HT1080 (cell line): ENCODE measurements around the gene ZNF408. TPM values are rescaled to one million over a fixed set of nuclear protein-coding genes. Genes with fewer than 3 reads are reported as not detected.

ENCODE experiments used
- DNase-seq: peaks from one replicate; pipeline ENCODE4 v3.0.0-alpha.2; 2015; ENCODE audit warnings: low read depth
- total RNA-seq: library from RNA; depleted of rRNA; stranded (reverse); fragments of >200 nt; shearing (Covaris generic); gene quantifications from 2 replicates; pipeline ENCODE4 v1.2.3, GENCODE V29; 2014

Gene ZNF408
- total RNA-seq, 1 experiment from 2014 or later, result 11.5 TPM

DNA sequence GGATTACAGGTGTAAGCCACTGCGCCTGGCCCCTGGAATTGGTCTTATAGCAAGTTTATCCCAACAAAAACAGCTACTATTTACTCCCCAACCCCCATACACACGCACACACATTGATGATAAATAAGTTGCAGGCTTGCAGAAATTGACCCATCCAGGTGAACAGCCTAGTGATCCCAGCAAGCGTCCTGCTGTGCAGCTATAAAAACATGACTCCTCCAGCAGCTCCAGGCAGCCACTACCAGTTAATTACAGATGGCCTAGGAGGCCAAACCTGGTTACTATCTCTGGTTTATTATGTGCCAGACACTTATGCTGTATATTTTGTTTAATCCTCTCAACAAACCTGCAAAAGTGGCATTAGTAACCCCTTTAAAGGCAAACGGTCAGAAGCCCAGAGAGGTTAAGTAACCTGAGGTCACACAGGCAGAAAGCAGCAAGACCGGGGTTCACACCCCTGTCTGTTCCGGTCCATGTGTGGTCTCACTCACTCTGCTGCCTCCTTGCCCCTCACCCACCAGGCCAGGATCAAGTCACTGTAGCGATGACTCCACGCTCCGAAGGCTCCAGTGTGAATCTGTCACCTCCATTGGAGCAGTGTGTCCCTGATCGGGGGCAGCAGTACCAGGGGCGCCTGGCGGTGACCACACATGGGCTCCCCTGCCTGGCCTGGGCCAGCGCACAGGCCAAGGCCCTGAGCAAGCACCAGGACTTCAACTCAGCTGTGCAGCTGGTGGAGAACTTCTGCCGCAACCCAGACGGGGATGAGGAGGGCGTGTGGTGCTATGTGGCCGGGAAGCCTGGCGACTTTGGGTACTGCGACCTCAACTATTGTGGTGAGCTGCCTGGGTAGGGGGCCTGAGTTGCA, 24.7 kb downstream of the ZNF408 start:
- no peak for DNase-seq

DNA sequence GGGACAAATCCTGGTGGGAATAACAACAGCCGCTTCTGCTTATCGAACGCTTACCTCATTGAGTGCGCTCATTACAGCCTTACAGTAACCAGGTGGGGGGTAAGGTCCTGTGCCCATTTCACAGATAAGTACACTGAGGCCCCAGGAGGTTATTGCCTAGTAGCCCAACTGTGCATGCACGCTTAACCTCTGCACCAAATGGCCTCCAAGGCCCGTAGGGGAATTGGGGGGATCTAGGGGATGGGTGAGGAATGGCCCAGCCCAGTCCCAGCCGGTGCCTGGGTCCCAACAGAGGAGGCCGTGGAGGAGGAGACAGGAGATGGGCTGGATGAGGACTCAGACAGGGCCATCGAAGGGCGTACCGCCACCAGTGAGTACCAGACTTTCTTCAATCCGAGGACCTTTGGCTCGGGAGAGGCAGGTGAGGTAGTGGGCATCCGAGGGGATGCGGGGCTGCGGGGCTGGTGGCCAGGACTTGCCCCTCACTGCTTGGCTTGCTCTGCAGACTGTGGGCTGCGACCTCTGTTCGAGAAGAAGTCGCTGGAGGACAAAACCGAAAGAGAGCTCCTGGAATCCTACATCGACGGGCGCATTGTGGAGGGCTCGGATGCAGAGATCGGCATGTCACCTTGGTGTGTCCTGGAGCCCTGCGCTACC, 25.5 kb downstream of the ZNF408 start:
- DNase-seq, result no peak

DNA sequence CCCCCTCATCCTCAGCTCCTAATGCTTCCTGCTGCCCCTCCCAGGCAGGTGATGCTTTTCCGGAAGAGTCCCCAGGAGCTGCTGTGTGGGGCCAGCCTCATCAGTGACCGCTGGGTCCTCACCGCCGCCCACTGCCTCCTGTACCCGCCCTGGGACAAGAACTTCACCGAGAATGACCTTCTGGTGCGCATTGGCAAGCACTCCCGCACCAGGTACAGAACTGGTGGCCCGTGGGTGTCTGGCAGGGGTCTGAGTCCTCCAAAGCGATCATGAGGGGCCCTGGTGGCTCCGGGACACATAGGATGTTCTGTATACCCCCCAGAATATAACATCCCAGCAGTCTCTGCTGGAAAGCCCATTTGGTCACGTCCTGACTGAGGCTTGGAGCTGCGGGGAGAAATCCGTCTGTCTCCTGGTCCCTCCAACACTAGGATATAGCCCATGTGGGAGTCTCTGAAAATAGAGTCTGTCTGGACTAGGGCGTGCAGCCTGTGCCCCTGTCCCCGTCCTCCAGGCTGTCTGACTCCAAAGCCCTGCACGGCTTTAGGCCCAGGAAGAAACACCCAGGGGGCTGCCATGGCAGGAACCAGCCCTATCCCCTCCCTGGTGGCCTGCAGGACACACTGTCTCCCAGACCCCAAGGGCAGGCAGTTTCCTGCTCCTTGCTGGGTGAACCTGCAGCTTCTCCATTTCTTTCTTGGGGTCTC, 27.3 kb downstream of the ZNF408 start:
- DNase-seq, result no peak

DNA sequence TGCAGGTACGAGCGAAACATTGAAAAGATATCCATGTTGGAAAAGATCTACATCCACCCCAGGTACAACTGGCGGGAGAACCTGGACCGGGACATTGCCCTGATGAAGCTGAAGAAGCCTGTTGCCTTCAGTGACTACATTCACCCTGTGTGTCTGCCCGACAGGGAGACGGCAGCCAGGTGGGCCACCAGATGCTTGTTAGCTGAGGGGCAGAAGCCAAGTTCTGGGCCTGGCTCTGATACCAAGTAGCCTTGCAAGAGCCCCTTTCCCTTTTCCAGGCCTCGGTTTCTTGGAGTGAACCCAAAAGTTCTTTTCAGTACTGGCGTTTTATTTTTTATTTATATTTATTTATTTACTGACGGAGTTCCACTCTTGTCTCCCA, 27.8 kb downstream of the ZNF408 start:
- no peak for DNase-seq

DNA sequence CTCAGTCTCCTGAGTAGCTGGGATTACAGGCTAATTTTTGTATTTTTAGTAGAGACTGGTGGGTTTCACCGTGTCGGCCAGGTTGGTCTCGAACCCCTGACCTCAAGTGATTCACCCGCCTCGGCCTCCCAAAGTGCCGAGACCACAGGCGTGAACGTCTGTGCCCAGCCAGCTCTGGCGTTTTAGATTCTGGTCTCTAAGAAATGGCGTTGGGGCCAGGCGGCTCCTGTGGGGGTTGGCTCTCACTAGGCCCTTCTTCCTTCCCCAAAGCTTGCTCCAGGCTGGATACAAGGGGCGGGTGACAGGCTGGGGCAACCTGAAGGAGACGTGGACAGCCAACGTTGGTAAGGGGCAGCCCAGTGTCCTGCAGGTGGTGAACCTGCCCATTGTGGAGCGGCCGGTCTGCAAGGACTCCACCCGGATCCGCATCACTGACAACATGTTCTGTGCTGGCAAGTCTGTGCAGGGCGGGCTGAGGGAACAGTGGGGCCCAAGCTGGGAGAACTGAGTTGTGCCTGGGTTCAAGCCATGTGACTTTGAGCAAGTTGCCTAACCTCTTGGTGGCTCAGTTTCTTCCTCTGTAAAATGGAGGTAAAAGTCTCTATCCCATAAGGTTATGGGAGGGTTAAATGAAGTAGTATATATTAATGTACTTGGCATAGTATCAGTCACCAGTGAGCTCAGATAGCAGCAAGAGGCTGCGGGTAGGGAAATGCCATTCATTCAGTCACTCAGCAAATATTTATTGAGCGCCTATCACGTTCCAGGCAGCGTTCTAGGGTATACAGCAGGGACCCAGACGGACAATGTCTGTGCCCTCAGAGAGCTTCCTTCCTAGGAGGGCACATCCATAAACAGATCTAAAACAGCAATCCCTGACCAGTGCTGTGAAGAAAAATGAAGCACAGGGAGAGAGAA, 28.5 kb downstream of the ZNF408 start:
- no peak for DNase-seq

DNA sequence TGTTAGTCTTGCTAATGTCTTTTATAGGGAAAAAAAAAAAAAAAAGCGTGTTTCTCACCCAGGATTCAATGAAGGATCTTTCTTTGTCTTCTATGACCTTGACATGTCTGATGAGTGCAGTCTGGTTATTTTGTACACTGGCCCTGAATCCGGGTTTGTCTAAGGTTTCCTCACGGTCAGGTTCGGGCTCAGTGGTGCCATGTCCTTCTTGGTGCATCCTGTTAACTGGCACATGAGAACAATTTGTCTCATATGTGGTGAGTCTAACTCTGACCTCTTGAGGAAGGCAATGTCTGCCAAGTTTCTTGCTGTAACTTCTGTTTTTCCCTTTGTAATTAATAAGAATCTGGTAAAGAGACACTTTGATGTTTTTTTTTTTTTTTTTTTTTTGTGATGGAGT, 30.7 kb downstream of the ZNF408 start:
- no peak for DNase-seq

DNA sequence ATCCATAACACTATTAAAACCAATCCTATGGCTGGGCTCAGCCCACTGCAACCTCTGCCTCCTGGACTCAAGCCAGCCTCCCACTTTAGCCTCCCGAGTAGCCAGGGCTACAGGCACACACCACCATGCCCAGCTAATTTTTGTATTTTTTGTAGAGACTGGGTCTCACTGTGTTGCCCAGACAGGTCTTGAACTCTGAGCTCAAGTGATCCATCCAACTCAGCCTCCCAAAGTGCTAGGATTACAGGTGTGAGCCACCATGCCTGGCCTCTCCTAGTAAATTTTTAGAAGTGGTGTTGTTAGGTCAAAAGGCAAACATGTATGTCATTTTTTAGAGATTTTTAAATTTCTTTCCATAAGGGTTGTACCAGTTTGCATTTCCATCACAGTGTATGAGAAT, 32.4 kb downstream of the ZNF408 start:
- DNase-seq, result no peak

DNA sequence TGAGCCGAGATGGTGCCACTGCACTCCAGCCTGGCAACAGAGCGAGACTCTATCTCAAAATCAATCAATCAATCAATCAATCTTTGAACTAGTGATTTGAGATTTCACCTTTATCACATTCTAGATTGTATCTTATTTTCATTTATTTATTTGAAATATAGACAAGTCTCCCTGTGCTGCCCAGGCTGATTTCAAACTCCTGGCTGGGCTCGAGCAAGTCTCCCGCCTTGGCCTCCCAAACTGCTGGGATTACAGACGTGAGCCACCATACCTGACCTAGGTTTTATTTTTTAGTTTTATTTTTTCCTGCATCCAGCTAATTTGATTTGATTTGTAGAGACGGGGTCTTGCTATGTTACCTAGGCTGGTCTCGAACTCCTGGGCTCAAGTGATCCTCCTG, 35.3 kb downstream of the ZNF408 start:
- no peak for DNase-seq

DNA sequence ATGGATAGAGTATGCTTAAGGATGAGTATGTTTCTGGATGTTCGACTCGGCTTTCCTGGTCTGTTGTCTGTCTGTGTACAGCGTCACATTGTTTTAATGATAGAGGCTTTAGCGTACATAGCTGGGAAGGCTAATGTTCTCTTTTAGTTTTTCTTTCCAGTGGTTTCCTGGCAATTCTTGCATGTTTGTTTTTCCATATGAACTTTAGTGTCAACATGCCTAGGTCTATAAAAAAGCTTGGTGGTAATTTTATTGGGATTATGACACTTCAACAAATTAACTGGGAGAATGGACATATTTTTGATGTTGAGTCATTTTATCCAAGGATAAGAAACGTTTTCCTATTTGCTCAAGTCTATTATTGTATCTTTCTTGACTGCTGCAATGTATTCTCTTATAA, 35.8 kb downstream of the ZNF408 start:
- no peak for DNase-seq

DNA sequence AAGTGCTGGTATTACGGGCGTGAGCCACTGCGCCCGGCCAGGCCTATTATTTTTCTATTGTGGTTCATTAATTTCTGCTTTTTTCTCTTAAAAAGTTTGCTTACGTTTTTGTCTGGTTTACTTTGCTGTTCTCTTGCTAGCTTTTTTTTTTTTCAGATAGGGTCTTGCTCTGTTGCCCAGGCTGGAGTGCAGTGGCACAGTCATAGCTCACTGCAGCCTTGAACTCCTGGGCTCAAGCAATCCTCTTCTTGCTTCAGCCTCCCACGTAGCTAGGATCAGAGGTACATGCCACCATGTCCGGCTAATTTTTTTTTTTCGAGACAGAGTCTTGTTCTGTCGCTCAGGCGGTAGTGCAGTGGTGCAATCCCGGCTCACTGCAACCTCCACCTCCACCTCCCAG, 36.9 kb downstream of the ZNF408 start:
- DNase-seq, result no peak

DNA sequence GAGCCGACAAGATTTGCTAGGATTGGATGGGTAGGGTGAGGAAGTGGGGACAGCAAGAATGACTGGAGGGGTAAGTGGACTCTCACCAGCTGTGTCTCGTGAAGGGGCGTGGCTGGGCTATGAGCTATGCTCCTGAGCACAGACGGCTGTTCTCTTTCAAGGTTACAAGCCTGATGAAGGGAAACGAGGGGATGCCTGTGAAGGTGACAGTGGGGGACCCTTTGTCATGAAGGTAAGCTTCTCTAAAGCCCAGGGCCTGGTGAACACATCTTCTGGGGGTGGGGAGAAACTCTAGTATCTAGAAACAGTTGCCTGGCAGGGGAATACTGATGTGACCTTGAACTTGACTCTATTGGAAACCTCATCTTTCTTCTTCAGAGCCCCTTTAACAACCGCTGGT, 38.1 kb downstream of the ZNF408 start:
- no peak for DNase-seq

DNA sequence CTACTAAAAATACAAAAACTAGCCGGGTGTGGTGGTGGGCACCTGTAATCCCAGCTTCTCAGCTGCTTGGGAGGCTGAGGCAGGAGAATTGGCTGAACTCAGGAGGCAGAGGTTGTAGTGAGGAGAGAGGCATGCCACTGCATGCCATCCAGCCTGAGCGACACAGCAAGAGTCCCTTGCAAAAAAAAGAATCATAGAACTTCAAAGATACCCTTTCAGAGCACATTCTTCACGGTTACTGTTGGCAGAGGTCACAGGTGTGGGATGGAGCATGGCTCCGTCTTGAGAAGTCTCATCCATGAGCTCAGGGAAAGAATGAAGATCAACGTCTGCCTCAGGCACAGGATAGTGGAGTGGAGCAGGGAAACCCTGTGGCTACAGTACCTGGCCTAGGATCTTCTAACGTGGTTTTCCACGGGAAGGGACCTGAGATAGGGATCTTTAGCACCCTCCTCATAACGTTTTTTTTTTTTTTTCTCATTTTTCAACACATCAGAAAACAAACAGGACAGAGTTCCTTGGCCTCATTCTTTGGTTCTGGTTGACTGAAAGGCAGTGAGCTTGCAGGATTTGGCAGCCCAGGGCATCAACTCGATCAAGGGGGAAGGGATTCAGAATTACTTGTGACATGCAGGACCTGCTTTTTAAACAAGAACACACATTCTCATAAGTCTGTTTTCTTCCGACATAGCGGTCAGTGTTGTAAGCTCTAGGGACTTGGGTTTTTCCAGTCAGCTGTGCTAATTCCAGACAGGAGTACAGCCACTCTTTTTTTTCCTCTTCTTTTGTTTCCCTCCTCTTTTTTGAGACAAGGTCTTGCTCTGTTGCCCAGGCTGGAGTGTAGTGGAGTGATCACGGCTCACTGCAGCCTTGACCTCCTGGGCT, 41.0 kb downstream of the ZNF408 start:
- no peak for DNase-seq

DNA sequence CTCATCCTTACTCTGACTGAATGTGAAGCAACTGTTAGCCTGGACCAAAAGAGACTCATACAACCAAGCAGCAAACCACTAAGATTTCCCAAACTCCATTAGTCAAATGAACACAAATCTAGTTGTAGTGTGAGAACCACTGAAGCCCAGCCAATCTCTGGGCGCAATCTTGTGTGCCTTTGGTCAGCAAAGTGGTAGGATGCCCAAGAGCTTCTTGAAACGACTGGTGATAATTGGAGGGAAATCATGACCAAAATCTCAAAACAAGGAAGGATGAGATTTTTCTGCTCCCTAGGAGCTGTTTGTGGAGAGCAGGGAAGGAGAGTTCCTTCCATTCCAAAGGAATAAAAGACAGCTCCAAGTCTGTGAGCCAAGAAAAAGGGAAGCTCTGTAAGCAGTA, 42.2 kb downstream of the ZNF408 start:
- no peak for DNase-seq

DNA sequence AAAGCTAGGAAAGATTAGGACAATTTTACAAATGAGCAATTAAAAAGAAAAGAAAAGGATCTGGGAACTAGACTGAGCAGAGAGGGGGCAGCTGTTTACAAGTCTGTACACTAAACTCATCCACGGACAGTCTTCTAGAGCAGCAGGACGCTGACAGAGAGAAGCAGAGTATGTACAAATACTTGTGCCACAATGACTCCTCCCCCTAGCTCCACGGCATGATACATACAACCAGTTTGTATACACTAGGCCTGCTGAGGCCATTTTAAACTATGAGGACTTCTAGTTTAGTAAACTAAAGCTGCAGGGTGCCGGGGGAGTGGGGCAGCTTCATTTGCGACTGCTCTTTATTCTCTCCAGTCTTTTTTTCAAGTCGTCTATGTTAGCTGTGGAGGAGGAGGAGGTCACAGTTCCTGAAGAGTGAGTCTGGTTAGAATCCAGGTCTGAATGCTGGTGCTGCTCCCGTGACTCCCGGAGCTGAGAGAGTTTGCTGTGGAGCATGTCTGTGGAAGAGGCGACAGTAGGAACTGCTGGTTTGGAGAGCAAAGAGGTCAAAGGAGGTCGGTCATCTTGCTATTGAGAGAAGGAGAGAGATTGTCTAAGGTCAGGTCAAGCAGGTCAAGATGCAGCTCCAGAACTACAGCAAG, 43.0 kb downstream of the ZNF408 start:
- DNase-seq, result no peak

DNA sequence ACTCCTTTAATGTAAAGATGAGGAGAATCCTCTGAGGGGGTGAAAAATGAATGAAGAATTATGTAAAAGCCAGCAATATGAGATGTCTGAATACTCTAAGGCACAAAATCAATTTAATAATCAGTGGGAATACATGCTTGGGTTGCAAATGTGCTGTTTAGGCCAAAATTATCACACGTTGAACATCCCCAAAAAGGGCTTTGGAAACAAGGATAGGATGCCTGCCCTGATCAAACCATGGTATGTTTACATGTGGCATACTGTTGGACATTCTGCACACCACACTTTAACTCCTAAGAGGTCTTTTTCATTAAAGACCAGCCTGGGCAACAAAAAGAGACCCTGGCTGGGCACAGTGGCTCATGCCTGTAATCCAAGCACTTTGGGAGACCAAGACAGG, 44.5 kb downstream of the ZNF408 start:
- no peak for DNase-seq

DNA sequence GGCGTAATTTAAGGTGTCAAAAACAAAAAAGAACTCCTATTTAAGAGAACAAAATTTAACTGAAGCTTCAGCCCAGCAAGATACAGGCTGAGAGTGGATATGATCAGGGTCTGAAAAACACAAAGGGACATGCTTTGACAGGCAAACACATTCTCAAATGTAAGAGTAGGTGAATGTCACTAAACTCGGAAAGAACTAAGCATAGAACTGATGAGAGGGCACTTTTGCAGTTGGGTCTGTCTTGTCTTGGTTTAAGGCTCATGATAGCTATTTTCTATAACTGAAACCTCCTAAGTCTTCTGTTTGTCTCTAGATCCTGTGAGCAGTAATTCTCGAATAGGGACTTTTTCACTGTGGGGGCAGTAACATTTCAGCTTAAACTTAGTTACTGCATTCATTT, 45.2 kb downstream of the ZNF408 start:
- DNase-seq, result no peak

DNA sequence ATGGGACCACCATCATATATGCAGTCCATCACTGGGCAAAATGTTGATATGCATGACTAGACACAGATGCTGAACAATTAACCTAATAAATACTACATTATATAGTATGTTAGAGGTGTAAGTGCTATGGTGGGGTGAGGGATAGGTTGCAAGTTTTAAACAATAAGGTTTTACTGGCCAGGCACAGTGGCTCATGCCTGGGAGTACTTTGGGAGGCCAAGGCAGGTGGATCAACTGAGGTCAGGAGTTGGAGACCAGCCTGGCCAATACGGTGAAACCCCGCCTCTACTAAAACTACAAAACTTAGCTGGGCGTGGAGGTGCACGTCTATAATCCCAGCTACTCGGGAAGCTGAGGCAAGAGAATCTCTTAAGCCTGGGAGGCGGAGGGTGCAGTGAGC, 46.3 kb downstream of the ZNF408 start:
- DNase-seq, result no peak
